IMR-90 (cell line): Measurements from ENCODE around the gene SPDYC. TPM values are rescaled to one million over a fixed set of nuclear protein-coding genes. Genes with fewer than 3 reads are reported as not detected.

Source experiments
- ATAC-seq: fragments of 200-7000 bp; cut with Tn5 transposase; 2 replicates; pipeline ENCODE4 v1.9.1; 2020; ENCODE audit warnings: low read depth, mild to moderate bottlenecking, moderate library complexity
- BruUV-seq: library from RNA; stranded (reverse); fragments of 400-500 nt; replicated peaks from 2 replicates; lab custom pipeline; 2021; lab: Mats Ljungman, UMichigan
- CTCF ChIA-PET: fragments of 300-600 bp; formaldehyde crosslinking; extraction: SDS; loops from one replicate; lab custom pipeline; 2021; ENCODE audit warnings: antibody characterized with exemption; lab: Yijun Ruan, JAX
- POLR2A ChIA-PET: fragments of 300-600 bp; sonication (Branson Sonifier 250); formaldehyde crosslinking; loops from one replicate; lab custom pipeline; 2022; ENCODE audit warnings: antibody characterized with exemption; ENCODE audit not compliant: unreplicated experiment; lab: Charles Lee
- DNase-seq: peaks from one replicate; pipeline ENCODE4 v3.0.0; 2013
- H2AFZ ChIP-seq: replicated peaks from 2 replicates; pipeline ENCODE3; 2013; ENCODE audit warnings: low read length, mild to moderate bottlenecking; ENCODE audit not compliant: poor library complexity
- H2AK5ac ChIP-seq: 2 replicates; pipeline ENCODE4 v1.6.1; 2013; ENCODE audit warnings: low read depth, low read length, inconsistent platforms
- H2AK9ac ChIP-seq: replicated peaks from 2 replicates; pipeline ENCODE3; 2013; ENCODE audit warnings: mild to moderate bottlenecking, low read depth, low read length, moderate library complexity; ENCODE audit not compliant: poor library complexity
- H2BK120ac ChIP-seq: 2 replicates; pipeline ENCODE4 v1.6.1; 2013; ENCODE audit warnings: low read depth, low read length, inconsistent platforms
- H2BK15ac ChIP-seq: 3 replicates; pipeline ENCODE4 v1.6.1; 2013; ENCODE audit warnings: low read depth, low read length, inconsistent platforms
- H2BK20ac ChIP-seq: 2 replicates; pipeline ENCODE4 v1.6.1; 2013; ENCODE audit warnings: low read depth, mild to moderate bottlenecking, inconsistent platforms, low read length, moderate library complexity
- H2BK5ac ChIP-seq: 2 replicates; pipeline ENCODE4 v1.6.1; 2013; ENCODE audit warnings: mild to moderate bottlenecking, low read depth, low read length, inconsistent platforms; ENCODE audit not compliant: poor library complexity, severe bottlenecking
- H3K14ac ChIP-seq: replicated peaks from 2 replicates; pipeline ENCODE4 v1.6.1; 2013; ENCODE audit warnings: low read depth, low read length, inconsistent platforms
- H3K18ac ChIP-seq: 2 replicates; pipeline ENCODE4 v1.6.1; 2013; ENCODE audit warnings: low read depth, low read length, control low read depth
- H3K23ac ChIP-seq: 2 replicates; pipeline ENCODE4 v1.6.1; 2013; ENCODE audit warnings: low read depth, low read length, inconsistent platforms
- H3K27ac ChIP-seq: 2 replicates; pipeline ENCODE4 v1.5.1; 2013; ENCODE audit warnings: mild to moderate bottlenecking, control low read depth, low read length; ENCODE audit not compliant: insufficient read depth
- H3K27me3 ChIP-seq: 2 replicates; pipeline ENCODE4 v1.6.1; 2013; ENCODE audit warnings: low read length; ENCODE audit not compliant: control insufficient read depth, insufficient read depth
- H3K36me3 ChIP-seq: 2 replicates; pipeline ENCODE4 v1.6.1; 2013; ENCODE audit warnings: low read length, mixed read lengths; ENCODE audit not compliant: control insufficient read depth, insufficient read depth
- H3K4ac ChIP-seq: 2 replicates; pipeline ENCODE4 v1.6.1; 2013; ENCODE audit warnings: low read depth, low read length, inconsistent platforms
- H3K4me1 ChIP-seq: 2 replicates; pipeline ENCODE4 v1.6.1; 2013; ENCODE audit warnings: low read length, mixed read lengths; ENCODE audit not compliant: control insufficient read depth, insufficient read depth
- H3K4me2 ChIP-seq: 2 replicates; pipeline ENCODE4 v1.6.1; 2013; ENCODE audit warnings: low read depth, mild to moderate bottlenecking, control low read depth, low read length, moderate library complexity
- H3K4me3 ChIP-seq: 2 replicates; pipeline ENCODE4 v1.5.1; 2013; ENCODE audit warnings: low read depth, mild to moderate bottlenecking, control low read depth, low read length, moderate library complexity; ENCODE audit not compliant: insufficient read depth
- H3K56ac ChIP-seq: 2 replicates; pipeline ENCODE4 v1.6.1; 2013; ENCODE audit warnings: low read length, inconsistent platforms; ENCODE audit not compliant: insufficient read depth; ENCODE audit errors: extremely low read depth
- H3K79me1 ChIP-seq, 2 experiments: 2 replicates each; pipeline ENCODE4 v1.6.1; 2013; ENCODE audit warnings: low read length in 2 of 2, inconsistent platforms in 1 of 2, low read depth in 1 of 2
- H3K9ac ChIP-seq: 2 replicates; pipeline ENCODE4 v1.6.1; 2013; ENCODE audit warnings: low read depth, low read length, control low read depth
- H3K9me1 ChIP-seq: 2 replicates; pipeline ENCODE4 v1.6.1; 2013; ENCODE audit warnings: low read length, inconsistent platforms; ENCODE audit not compliant: insufficient read depth
- H3K9me3 ChIP-seq: 2 replicates; pipeline ENCODE4 v1.6.1; 2013; ENCODE audit warnings: low read length; ENCODE audit not compliant: control insufficient read depth, insufficient read depth
- H4K20me1 ChIP-seq: 2 replicates; pipeline ENCODE4 v1.6.1; 2013; ENCODE audit warnings: low read length, inconsistent platforms; ENCODE audit not compliant: insufficient read depth
- H4K5ac ChIP-seq: 2 replicates; pipeline ENCODE4 v1.6.1; 2013; ENCODE audit warnings: mild to moderate bottlenecking, low read depth, low read length, control low read depth
- H4K8ac ChIP-seq, 2 experiments: 2 replicates each; pipeline ENCODE4 v1.6.1; 2013; ENCODE audit warnings: low read depth in 2 of 2, low read length in 2 of 2, control low read depth in 1 of 2, inconsistent platforms in 1 of 2
- H4K91ac ChIP-seq: 2 replicates; pipeline ENCODE4 v1.6.1; 2013; ENCODE audit warnings: low read depth, low read length, inconsistent platforms; ENCODE audit not compliant: insufficient read depth
- BHLHE40 ChIP-seq: fragments of 150-350 bp; IDR thresholded peaks from 2 replicates; pipeline ENCODE4 v1.6.1; 2016; ENCODE audit warnings: mild to moderate bottlenecking, low read depth, low read length
- CEBPB ChIP-seq: IDR thresholded peaks from 2 replicates; pipeline ENCODE4 v1.6.1; 2012; ENCODE audit warnings: low read depth, low read length, improper control_type of control experiment
- CHD1 ChIP-seq: IDR thresholded peaks from 2 replicates; pipeline ENCODE4 v1.6.1; 2012; ENCODE audit warnings: low read depth, low read length, improper control_type of control experiment
- ELK1 ChIP-seq: fragments of 150-350 bp; IDR thresholded peaks from 2 replicates; pipeline ENCODE4 v1.6.1; 2016; ENCODE audit warnings: low read depth, mild to moderate bottlenecking, low read length, moderate library complexity, borderline replicate concordance
- FOS ChIP-seq: fragments of 150-350 bp; IDR thresholded peaks from 2 replicates; pipeline ENCODE4 v1.6.1; 2016; ENCODE audit warnings: low read depth, low read length
- MAFK ChIP-seq: IDR thresholded peaks from 2 replicates; pipeline ENCODE4 v1.6.1; 2012; ENCODE audit warnings: low read depth, low read length, improper control_type of control experiment
- MAZ ChIP-seq: IDR thresholded peaks from 2 replicates; pipeline ENCODE4 v1.6.1; 2012; ENCODE audit warnings: low read depth, mild to moderate bottlenecking, low read length, improper control_type of control experiment, moderate library complexity, borderline replicate concordance
- MXI1 ChIP-seq: IDR thresholded peaks from 2 replicates; pipeline ENCODE4 v1.6.1; 2012; ENCODE audit warnings: low read depth, mild to moderate bottlenecking, low read length, moderate library complexity, borderline replicate concordance
- NFE2L2 ChIP-seq: fragments of 150-350 bp; IDR thresholded peaks from 2 replicates; pipeline ENCODE4 v1.6.1; 2016; ENCODE audit warnings: low read depth, mild to moderate bottlenecking, low read length
- POLR2A ChIP-seq: IDR thresholded peaks from 2 replicates; pipeline ENCODE4 v1.6.1; 2012; ENCODE audit warnings: mild to moderate bottlenecking, low read depth, low read length
- RAD21 ChIP-seq: IDR thresholded peaks from 2 replicates; pipeline ENCODE4 v1.6.1; 2012; ENCODE audit warnings: low read length, improper control_type of control experiment
- RCOR1 ChIP-seq: IDR thresholded peaks from 2 replicates; pipeline ENCODE4 v1.6.1; 2012; ENCODE audit warnings: mild to moderate bottlenecking, low read length, improper control_type of control experiment; ENCODE audit not compliant: insufficient replicate concordance
- RFX5 ChIP-seq: IDR thresholded peaks from 2 replicates; pipeline ENCODE4 v1.8.0; 2012; ENCODE audit warnings: low read depth, mild to moderate bottlenecking, low read length, moderate library complexity
- SMC3 ChIP-seq: fragments of 150-350 bp; IDR thresholded peaks from 2 replicates; pipeline ENCODE4 v1.6.1; 2016; ENCODE audit warnings: low read depth, mild to moderate bottlenecking, antibody characterized with exemption, low read length, moderate library complexity
- WGBS, 2 experiments: methylation state at CpG; one replicate each; pipeline versions ENCODE4 v1.1.5 to v1.1.7; 2013; ENCODE audit warnings: missing lambda C conversion rate in 2 of 2; ENCODE audit not compliant: insufficient read length in 1 of 2; ENCODE audit errors: extremely low coverage in 2 of 2; 5-methylcytosine and 5-hydroxymethylcytosine counted together
- dilution Hi-C: fragments of 300-500 bp; cut with HindIII; formaldehyde crosslinking; loops from one replicate; pipeline ENCODE4 v1.14.3; 2018; ENCODE audit warnings: low sequenced_read_pairs; ENCODE audit not compliant: unreplicated experiment
- in situ Hi-C: fragments of 300-500 bp; cut with MboI; formaldehyde crosslinking; loops from 3 replicates; pipeline ENCODE4 v1.14.3; 2019; ENCODE audit warnings: low sequenced_read_pairs, inconsistent platforms, mixed read lengths
- intact Hi-C: fragments of 100-400 bp; cut with micrococcal nuclease; formaldehyde crosslinking; loops from 2 replicates; pipeline ENCODE4 v1.10.0; 2022
- polyA plus RNA-seq, 3 experiments: library from polyadenylated mRNA; depleted of rRNA; stranded (reverse); fragments of >200 nt; gene quantifications; 2 replicates each; pipeline ENCODE4 v1.2.3, GENCODE V29; 2012; ENCODE audit warnings: low replicate concordance in 1 of 3
- total RNA-seq: library from RNA; depleted of rRNA; stranded (reverse); fragments of >200 nt; gene quantifications from 2 replicates; pipeline ENCODE4 v1.2.3, GENCODE V29; 2012
- TF ChIP-seq, protein P1 (sequence below): fragments of 150-350 bp; IDR thresholded peaks from 2 replicates; pipeline ENCODE4 v1.6.1; 2017; ENCODE audit warnings: mild to moderate bottlenecking, antibody characterized with exemption, low read length, low read depth
- TF ChIP-seq, protein P2 (sequence below): conservative IDR thresholded peaks from 2 replicates; pipeline ENCODE4 v1.5.1; 2012; ENCODE audit warnings: mild to moderate bottlenecking, low read depth, low read length, improper control_type of control experiment

SPDYC gene
- total and polyA plus RNA-seq, 2 of the 4 experiments (the other 2 are of a cell fraction) = not detected

DNA sequence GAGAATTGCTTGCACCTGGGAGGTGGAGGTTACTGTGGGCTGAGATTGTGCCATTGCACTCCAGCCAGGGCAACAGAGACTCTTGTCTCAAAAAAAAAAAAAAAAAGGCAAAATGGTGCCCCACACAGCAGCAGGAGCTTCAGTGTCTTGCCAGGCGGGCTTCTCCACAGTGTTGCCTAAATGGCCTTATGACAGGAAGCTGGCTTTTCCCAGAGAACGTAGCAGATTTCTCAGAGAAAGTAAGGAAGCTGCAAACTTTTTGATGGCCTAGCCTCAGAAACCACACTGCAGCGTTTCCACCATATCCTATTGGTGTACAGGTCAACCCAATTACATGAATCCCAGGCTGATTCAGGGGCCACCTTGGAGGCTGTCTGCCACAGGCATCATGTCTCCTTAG lies 12.7 kb upstream of the SPDYC start:
- intact Hi-C loops = no loop called here

More for the DNA sequence above, 12.7 kb upstream of the SPDYC start:
- Histone ChIP-seq H2BK15ac (no peak overlapping the region), H3K18ac (no peak overlapping the region), H3K14ac (no peak overlapping the region), H3K9me3 (no peaks in the 10 kb centered on the region), H3K79me1 (no peaks in the 10 kb centered on the region), H2BK20ac (no peak overlapping the region), H3K9me1 (no peaks in the 10 kb centered on the region), H4K5ac (no peak overlapping the region), H4K20me1 (no peaks in the 10 kb centered on the region), H4K8ac (no peak overlapping the region), H2AK9ac (no peak overlapping the region), H3K23ac (no peak overlapping the region), H2BK5ac (no peak overlapping the region), H3K4ac (no peak overlapping the region), H3K4me1 (no peaks in the 10 kb centered on the region), H3K4me2 (no peak overlapping the region), H2AK5ac (no peak overlapping the region), H2AFZ (no peak overlapping the region), H4K91ac (no peak overlapping the region), H3K27me3 (0 out of 2 replicates have a peak, but pooled peaks cover 2% of the 10 kb centered on the region), H3K56ac (no peak overlapping the region), H3K27ac (no peak overlapping the region), H3K4me3 (no peak overlapping the region), H3K9ac (no peak overlapping the region), H2BK120ac (no peak overlapping the region), H3K36me3 (no peaks in the 10 kb centered on the region)
- CTCF ChIA-PET = no interaction called here
- TF ChIP-seq CEBPB = no peak
- TF ChIP-seq MAFK = no peak
- TF ChIP-seq RCOR1 = no peak
- no peak for TF ChIP-seq CHD1
- TF ChIP-seq RAD21 = no peak
- no peak for TF ChIP-seq NFE2L2
- TF ChIP-seq ELK1 = no peak
- no peak for TF ChIP-seq FOS
- TF ChIP-seq, protein P1, sequence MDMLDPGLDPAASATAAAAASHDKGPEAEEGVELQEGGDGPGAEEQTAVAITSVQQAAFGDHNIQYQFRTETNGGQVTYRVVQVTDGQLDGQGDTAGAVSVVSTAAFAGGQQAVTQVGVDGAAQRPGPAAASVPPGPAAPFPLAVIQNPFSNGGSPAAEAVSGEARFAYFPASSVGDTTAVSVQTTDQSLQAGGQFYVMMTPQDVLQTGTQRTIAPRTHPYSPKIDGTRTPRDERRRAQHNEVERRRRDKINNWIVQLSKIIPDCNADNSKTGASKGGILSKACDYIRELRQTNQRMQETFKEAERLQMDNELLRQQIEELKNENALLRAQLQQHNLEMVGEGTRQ = no peak
- TF ChIP-seq POLR2A = no peak
- no peak for TF ChIP-seq MAZ
- TF ChIP-seq SMC3 = no peak
- TF ChIP-seq BHLHE40 = no peak
- TF ChIP-seq RFX5 = no peak
- TF ChIP-seq, protein P2, sequence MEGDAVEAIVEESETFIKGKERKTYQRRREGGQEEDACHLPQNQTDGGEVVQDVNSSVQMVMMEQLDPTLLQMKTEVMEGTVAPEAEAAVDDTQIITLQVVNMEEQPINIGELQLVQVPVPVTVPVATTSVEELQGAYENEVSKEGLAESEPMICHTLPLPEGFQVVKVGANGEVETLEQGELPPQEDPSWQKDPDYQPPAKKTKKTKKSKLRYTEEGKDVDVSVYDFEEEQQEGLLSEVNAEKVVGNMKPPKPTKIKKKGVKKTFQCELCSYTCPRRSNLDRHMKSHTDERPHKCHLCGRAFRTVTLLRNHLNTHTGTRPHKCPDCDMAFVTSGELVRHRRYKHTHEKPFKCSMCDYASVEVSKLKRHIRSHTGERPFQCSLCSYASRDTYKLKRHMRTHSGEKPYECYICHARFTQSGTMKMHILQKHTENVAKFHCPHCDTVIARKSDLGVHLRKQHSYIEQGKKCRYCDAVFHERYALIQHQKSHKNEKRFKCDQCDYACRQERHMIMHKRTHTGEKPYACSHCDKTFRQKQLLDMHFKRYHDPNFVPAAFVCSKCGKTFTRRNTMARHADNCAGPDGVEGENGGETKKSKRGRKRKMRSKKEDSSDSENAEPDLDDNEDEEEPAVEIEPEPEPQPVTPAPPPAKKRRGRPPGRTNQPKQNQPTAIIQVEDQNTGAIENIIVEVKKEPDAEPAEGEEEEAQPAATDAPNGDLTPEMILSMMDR = no peak
- TF ChIP-seq MXI1 = no peak
- DNase-seq = no peak
- in situ Hi-C loops (no loop called here), dilution Hi-C loops (no loop called here)
- POLR2A ChIA-PET = no interaction called here
- no peak for ATAC-seq
- WGBS, 2 experiments = 58% methylated on average over 2 of the region's 3 CpGs; no CpG with 5 or more reads in 1 of the 2 experiments
- no TSS peak for BruUV-seq
